ENCODE results near the gene COG5. TPM values are rescaled to one million over a fixed set of nuclear protein-coding genes. Genes with fewer than 3 reads are reported as not detected.

The COG5 gene
- total and polyA plus RNA-seq, 9 of the 15 experiments (the other 6 are each of a cell fraction or from before 2014, with no cell fraction given): 15.3 to 75.1 (median 56.4) TPM

- TF ChIP-seq NCOR1 (IDR thresholded peaks at IDR 0.05): no peak
- TF ChIP-seq TFAP4 (CRISPR knock-in tag; IDR thresholded peaks at IDR 0.05; ENCODE audit: borderline replicate concordance): peak; percentile 95
- TF ChIP-seq ZBTB43 (CRISPR knock-in tag; IDR thresholded peaks at IDR 0.05): peak; percentile 74; the same call in 1 of the 2 replicates
- TF ChIP-seq RB1 (IDR thresholded peaks at IDR 0.05; ENCODE audit: low read depth): peak; percentile 61; the same call in 1 of the 2 replicates
- TF ChIP-seq CC2D1A (IDR thresholded peaks at IDR 0.05): no peak; the same call in 1 of the 2 replicates
- peak; percentile 81 for TF ChIP-seq CEBPG (CRISPR knock-in tag; IDR thresholded peaks at IDR 0.05)
- TF ChIP-seq CEBPG (tag; conservative IDR thresholded peaks at IDR 0.05 in 1 of 2, IDR thresholded peaks at IDR 0.05 in 1 of 2): peak in 1 of 2 experiments; percentile 57; a peak in 1 of 4 replicates
- no peak for TF ChIP-seq TCF15 (CRISPR knock-in tag; IDR thresholded peaks at IDR 0.05)
- peak; percentile 92 for TF ChIP-seq SAP30 (IDR thresholded peaks at IDR 0.05; ENCODE audit: borderline replicate concordance, insufficient read depth, low read depth, low read length, poor library complexity, severe bottlenecking)
- TF ChIP-seq ZNF12 (CRISPR knock-in tag; IDR thresholded peaks at IDR 0.05): 0 out of 2 replicates have a peak, but pooled peaks have one; percentile 65
- no peak for TF ChIP-seq RBM39 (optimal IDR thresholded peaks at IDR 0.05; ENCODE audit: low read depth, low read length)
- TF ChIP-seq ZNF75A (CRISPR knock-in tag; IDR thresholded peaks at IDR 0.05): no peak
- no peak for TF ChIP-seq CLOCK (CRISPR knock-in tag; IDR thresholded peaks at IDR 0.05; ENCODE audit: borderline replicate concordance)
- no peak for TF ChIP-seq IRF1 (CRISPR knock-in tag; IDR thresholded peaks at IDR 0.05; ENCODE audit: borderline replicate concordance)
- TF ChIP-seq FOXM1 (IDR thresholded peaks at IDR 0.05; ENCODE audit: low read depth): no peak
- 0 out of 2 replicates have a peak, but pooled peaks have one; percentile 10 for TF ChIP-seq FOXM1 (CRISPR knock-in tag; IDR thresholded peaks at IDR 0.05; ENCODE audit: low read depth)
- TF ChIP-seq HDAC1 (IDR thresholded peaks at IDR 0.05): peak in 1 of 2 experiments; percentile 96; a peak in 2 of 4 replicates
- TF ChIP-seq KDM4B (IDR thresholded peaks at IDR 0.05; ENCODE audit: borderline replicate concordance in 2 of 2, low read depth in 1 of 2): peak in 1 of 2 experiments; percentile 89; a peak in 1 of 4 replicates
- TF ChIP-seq NRF1 (conservative IDR thresholded peaks at IDR 0.05 in 1 of 2, IDR thresholded peaks at IDR 0.05 in 1 of 2): peak; percentile 38 to 51; a peak in 3 of 4 replicates
- peak in 1 of 2 experiments; percentile 82; a peak in 2 of 4 replicates for TF ChIP-seq SRF (CRISPR knock-in tag; IDR thresholded peaks at IDR 0.05)
Observed at GRCh38 chr7:107563775-107564552, at the start of gene COG5, which contains the start of gene DUS4L (continued).
